Mucosa of descending colon (tissue), 3 donors: Measurements from ENCODE around the gene ADAMTS17. TPM values are rescaled to one million over a fixed set of nuclear protein-coding genes. Genes with fewer than 3 reads are reported as not detected.

Source experiments
- ATAC-seq: fragments of 200-7000 bp; cut with Tn5 transposase; one replicate; pipeline ENCODE4 v1.9.1; 2020; ENCODE audit warnings: mild to moderate bottlenecking, moderate library complexity
- DNase-seq, 3 donors: peaks; one replicate each; pipeline ENCODE4 v3.0.0-alpha.2; 2020
- H3K36me3 ChIP-seq: fragments of 200-600 bp; one replicate; pipeline ENCODE4 v1.8.0; 2021; ENCODE audit warnings: low read depth, mild to moderate bottlenecking
- H3K4me1 ChIP-seq: fragments of 200-600 bp; one replicate; pipeline ENCODE4 v1.8.0; 2021; ENCODE audit warnings: low read depth, mild to moderate bottlenecking
- H3K4me3 ChIP-seq: fragments of 200-600 bp; one replicate; pipeline ENCODE4 v1.8.0; 2021; ENCODE audit warnings: mild to moderate bottlenecking
- H3K9me3 ChIP-seq: fragments of 200-600 bp; one replicate; pipeline ENCODE4 v1.8.0; 2021; ENCODE audit warnings: mild to moderate bottlenecking
- CTCF ChIP-seq: fragments of 200-600 bp; IDR thresholded peaks from one replicate; pipeline ENCODE4 v1.8.0; 2022; ENCODE audit warnings: antibody characterized with exemption, mild to moderate bottlenecking
- intact Hi-C, 2 donors: fragments of 100-400 bp; cut with DNase I in 1 of 2; cut with micrococcal nuclease in 1 of 2; formaldehyde crosslinking; loops; one replicate each; pipeline versions ENCODE4 v1.11.0 to v1.11.1; 2022; cut with DNase I, micrococcal nuclease
- total RNA-seq, 3 donors: library from RNA; stranded (reverse); fragmentation: NEBNext Ultra II Directional in 2 of 3; extraction: Animal tissue kit (Norgen Biotek cat#: 25700) in 2 of 3; gene quantifications; one replicate each; pipeline versions ENCODE4 v1.2.1 to v1.2.4, GENCODE V29; 2021 to 2023
- donor health status: DM: no; HTN: no; CAD: no; lungs with moderate emphysema.
- donor health status: DM: no; HTN: no; CAD: no.
- donor health status: DM: no; HTN: yes; CAD: no.

ADAMTS17 gene
- total RNA-seq, 3 donors from 2014 or later, result 5.2 to 13.8 (median 6.3) TPM

DNA sequence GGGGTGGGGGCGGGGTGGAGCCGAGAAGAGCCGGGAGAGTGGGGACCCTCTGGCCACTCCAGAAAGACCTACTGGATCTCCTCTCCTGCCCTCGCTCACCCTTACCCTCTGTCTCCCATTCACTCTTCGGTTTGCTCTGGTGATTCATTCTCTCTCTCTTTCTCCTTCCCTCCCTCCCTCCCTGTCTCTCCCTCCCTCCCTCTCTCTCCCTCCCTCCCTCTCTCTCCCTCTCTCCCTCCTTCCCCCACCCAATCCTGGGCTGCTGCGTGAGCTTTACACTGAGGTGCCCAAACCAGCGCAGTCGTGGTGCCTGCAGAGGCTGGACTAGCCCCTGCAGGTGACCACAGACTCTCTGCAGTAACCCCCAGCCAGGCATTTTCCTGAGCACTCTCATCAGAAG lies 32.2 kb upstream of the ADAMTS17 start:
- Histone ChIP-seq H3K9me3 (no peaks in the 10 kb centered on the region), H3K4me1 (no peaks in the 10 kb centered on the region), H3K36me3 (no peaks in the 10 kb centered on the region), H3K4me3 (no peak overlapping the region)
- DNase-seq (no peak), ATAC-seq (no peak)
- intact Hi-C loops, result no loop called here
- TF ChIP-seq CTCF, result no peak

DNA sequence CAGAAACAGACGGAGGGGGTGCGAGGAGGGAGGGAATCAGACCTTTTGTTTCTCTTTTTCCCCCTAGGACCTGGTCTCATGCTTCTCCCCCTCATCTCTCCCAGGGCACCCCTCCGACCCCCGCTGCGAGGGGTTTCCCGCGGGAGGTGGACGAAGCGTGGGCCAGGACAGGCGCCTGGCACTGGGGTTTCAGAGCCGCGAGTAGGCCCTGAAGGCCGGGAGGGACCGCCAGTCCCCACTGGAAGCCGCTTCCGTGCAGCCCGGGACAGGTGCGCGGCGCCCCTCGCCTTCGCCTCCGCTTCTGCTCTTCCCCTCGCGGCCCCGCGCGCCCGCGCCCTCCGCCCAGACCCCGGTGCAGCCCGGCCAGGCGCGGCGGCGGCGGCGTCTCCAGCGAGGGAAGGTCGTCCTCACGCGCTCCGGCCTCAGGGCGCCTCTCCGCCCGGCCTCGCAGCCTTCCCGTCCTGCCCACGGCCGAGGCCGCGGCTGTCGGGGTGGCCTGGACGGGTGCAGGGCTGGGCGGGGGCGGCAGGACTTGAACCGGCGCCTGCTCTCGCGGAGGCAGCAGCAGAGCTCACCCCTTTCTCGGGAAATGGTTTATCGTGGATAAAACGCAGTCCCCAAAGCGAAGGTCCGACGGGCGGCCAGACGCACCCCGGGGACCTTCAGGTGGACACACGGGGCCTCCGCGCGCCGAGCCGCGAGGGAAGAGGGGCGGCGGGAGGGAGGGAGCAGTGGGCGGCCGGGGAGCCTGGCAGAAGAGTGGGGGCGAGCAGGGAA lies 31.5 kb upstream of the ADAMTS17 start:
- no peak overlapping the region for H3K4me3 ChIP-seq
- intact Hi-C loops, result no loop called here
- H3K36me3 ChIP-seq, result no peaks in the 10 kb centered on the region
- H3K9me3 ChIP-seq, result no peaks in the 10 kb centered on the region
- ATAC-seq (no peak), DNase-seq (no peak)
- no peak for TF ChIP-seq CTCF
- no peaks in the 10 kb centered on the region for H3K4me1 ChIP-seq

GRCh38 chr15:100372739-100373119 lies 31.0 kb upstream of the ADAMTS17 start:
- no peak for ATAC-seq
- intact Hi-C loops, result no loop called here
- Histone ChIP-seq H3K36me3 (no peaks in the 10 kb centered on the region), H3K4me1 (no peaks in the 10 kb centered on the region), H3K9me3 (no peaks in the 10 kb centered on the region), H3K4me3 (no peak overlapping the region)
- DNase-seq, result no peak
- no peak for TF ChIP-seq CTCF

DNA sequence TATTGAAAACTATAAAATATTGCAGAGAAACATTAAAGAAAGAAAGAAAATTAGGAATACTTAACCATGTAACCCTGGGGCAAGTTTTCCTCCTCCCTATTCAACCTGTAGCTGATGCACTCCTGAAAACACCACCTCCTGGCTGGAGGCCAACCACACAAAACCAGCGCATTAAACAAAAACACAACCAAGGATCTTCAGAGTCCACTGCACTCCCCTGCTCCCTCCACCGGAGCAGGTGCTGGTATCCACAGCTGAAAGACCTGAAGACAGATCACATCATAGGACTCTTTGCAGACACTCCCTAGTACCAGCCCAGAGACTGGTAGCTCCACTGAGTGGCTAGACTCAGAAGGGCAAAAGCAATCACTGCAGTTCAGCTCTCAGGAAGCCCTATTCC lies 13.6 kb upstream of the ADAMTS17 start:
- intact Hi-C loops, result loop anchor here in 1 of 2 donors (10.0 kb wide), 1 partner anchor 209 kb away; no protein-coding TSS in a partner anchor

GRCh38 chr15:100353449-100353848 lies 11.7 kb upstream of the ADAMTS17 start:
- Histone ChIP-seq H3K36me3 (no peaks in the 10 kb centered on the region), H3K4me3 (no peak overlapping the region), H3K4me1 (peaks cover 13% of the 10 kb centered on the region), H3K9me3 (no peaks in the 10 kb centered on the region)
- intact Hi-C loops, result loop anchor here in 1 of 2 donors (10.0 kb wide), 1 partner anchor 211 kb away; no protein-coding TSS in a partner anchor
- no peak for DNase-seq
- no peak for ATAC-seq
- TF ChIP-seq CTCF, result no peak

More for the DNA sequence above, 13.6 kb upstream of the ADAMTS17 start:
- TF ChIP-seq CTCF, result no peak
- no peak for ATAC-seq
- Histone ChIP-seq H3K36me3 (no peaks in the 10 kb centered on the region), H3K4me3 (no peak overlapping the region), H3K9me3 (no peaks in the 10 kb centered on the region), H3K4me1 (peaks cover 10% of the 10 kb centered on the region)
- DNase-seq, result no peak
